Endothelial cell of umbilical vein (primary cell): Measurements from ENCODE around the gene TMPRSS9. TPM values are rescaled to one million over a fixed set of nuclear protein-coding genes. Genes with fewer than 3 reads are reported as not detected.

Source experiments
- BruUV-seq: library from RNA; stranded (reverse); fragments of 400-500 nt; replicated peaks from 2 replicates; lab custom pipeline; 2021; lab: Mats Ljungman, UMichigan
- CTCF ChIA-PET: fragments of 300-600, 350-600 bp; sonication (Branson Sonifier 250); formaldehyde crosslinking; loops from one replicate; lab custom pipeline; 2021; ENCODE audit warnings: antibody characterized with exemption, inconsistent platforms; lab: Charles Lee
- POLR2A ChIA-PET: fragments of 300-600, 350-600 bp; sonication (Branson Sonifier 250); formaldehyde crosslinking; loops from one replicate; lab custom pipeline; 2021; ENCODE audit warnings: antibody characterized with exemption, inconsistent platforms; lab: Charles Lee
- DNase-seq: peaks from one replicate; pipeline ENCODE4 v3.0.0-alpha.2; 2011; ENCODE audit warnings: low read depth, low spot score
- FAIRE-seq: peaks from 2 replicates; lab custom pipeline; 2011; peaks lifted over from hg19 to GRCh38; lab: Jason Lieb, UNC
- H2AFZ ChIP-seq: 2 replicates; pipeline ENCODE4 v1.6.0; 2012; ENCODE audit warnings: low read depth, low read length, control low read depth, inconsistent platforms
- H3K27ac ChIP-seq: 2 replicates; pipeline ENCODE4 v1.5.1; 2011; ENCODE audit warnings: low read depth, mild to moderate bottlenecking, control low read depth, low read length, moderate library complexity; ENCODE audit not compliant: insufficient read depth
- H3K27me3 ChIP-seq, 2 experiments: 2 replicates each; pipeline versions ENCODE4 v1.6.0 to v1.6.1; 2011; ENCODE audit warnings: low read length in 2 of 2, mixed read lengths in 1 of 2; ENCODE audit not compliant: control insufficient read depth in 2 of 2, insufficient read depth in 2 of 2
- H3K36me3 ChIP-seq, 2 experiments: 2 replicates in 1 of 2; 3 replicates in 1 of 2; pipeline ENCODE4 v1.5.1; 2011; ENCODE audit warnings: low read length in 2 of 2, mild to moderate bottlenecking in 1 of 2, moderate library complexity in 1 of 2; ENCODE audit not compliant: control insufficient read depth in 2 of 2, insufficient read depth in 2 of 2; ENCODE audit errors: extremely low read depth in 1 of 2
- H3K4me1 ChIP-seq: 3 replicates; pipeline ENCODE4 v1.5.1; 2011; ENCODE audit warnings: mild to moderate bottlenecking, low read length; ENCODE audit not compliant: control insufficient read depth, insufficient read depth; ENCODE audit errors: extremely low read depth
- H3K4me2 ChIP-seq: 2 replicates; pipeline ENCODE4 v1.6.1; 2011; ENCODE audit warnings: low read length, control low read depth, mixed read lengths; ENCODE audit not compliant: insufficient read depth
- H3K4me3 ChIP-seq, 3 experiments: fragments of 200-600 bp in 1 of 3; sonication (generic), shearing (Covaris generic) in 1 of 3; replicated peaks in 1 of 3; 2 replicates each; pipeline ENCODE4 v1.5.1; 2011 to 2016; ENCODE audit warnings: control low read depth in 3 of 3, low read length in 3 of 3, mild to moderate bottlenecking in 2 of 3, inconsistent platforms in 1 of 3, low read depth in 1 of 3, moderate library complexity in 1 of 3; ENCODE audit not compliant: insufficient read depth in 1 of 3
- H3K79me2 ChIP-seq: 2 replicates; pipeline ENCODE4 v1.6.0; 2012; ENCODE audit warnings: low read length, inconsistent platforms; ENCODE audit not compliant: control insufficient read depth, insufficient read depth
- H3K9ac ChIP-seq: replicated peaks from 2 replicates; pipeline ENCODE3; 2011; ENCODE audit warnings: low read length, control low read depth; ENCODE audit not compliant: insufficient read depth; ENCODE audit errors: extremely low read depth
- H3K9me1 ChIP-seq: replicated peaks from 3 replicates; pipeline ENCODE4 v1.6.0; 2011; ENCODE audit warnings: mild to moderate bottlenecking, low read length; ENCODE audit not compliant: control insufficient read depth, insufficient read depth; ENCODE audit errors: extremely low read depth
- H3K9me3 ChIP-seq: replicated peaks from 2 replicates; pipeline ENCODE4 v1.5.1; 2012; ENCODE audit warnings: low read length, inconsistent platforms; ENCODE audit not compliant: control insufficient read depth, insufficient read depth
- H4K20me1 ChIP-seq: replicated peaks from 2 replicates; pipeline ENCODE3; 2011; ENCODE audit warnings: mild to moderate bottlenecking, low read length; ENCODE audit not compliant: control insufficient read depth, insufficient read depth; ENCODE audit errors: extremely low read depth
- EZH2 ChIP-seq: IDR thresholded peaks from 2 replicates; pipeline ENCODE4 v1.6.1; 2012; ENCODE audit warnings: borderline replicate concordance, low read depth, mild to moderate bottlenecking, moderate library complexity, low read length, inconsistent platforms; ENCODE audit not compliant: severe bottlenecking
- MAX ChIP-seq: IDR thresholded peaks from 2 replicates; pipeline ENCODE4 v1.6.1; 2011; ENCODE audit not compliant: insufficient read depth, insufficient read length
- MYC ChIP-seq: IDR thresholded peaks from one replicate; pipeline ENCODE4 v1.6.1; 2011; ENCODE audit warnings: mild to moderate bottlenecking, low read depth, low read length
- POLR2A ChIP-seq: IDR thresholded peaks from 2 replicates; pipeline ENCODE4 v1.6.1; 2012; ENCODE audit warnings: low read depth, mild to moderate bottlenecking, control low read depth, low read length
- POLR2AphosphoS5 ChIP-seq: IDR thresholded peaks from 2 replicates; pipeline ENCODE4 v1.6.1; 2012; ENCODE audit warnings: low read depth, mild to moderate bottlenecking, control low read depth, low read length, moderate library complexity; ENCODE audit not compliant: insufficient read depth
- dilution Hi-C: fragments of 300-500 bp; cut with MboI; formaldehyde crosslinking; loops from one replicate; pipeline ENCODE4 v1.15.0; 2019; ENCODE audit warnings: low sequenced_read_pairs; ENCODE audit not compliant: extremely low pct_ligation_motif_present
- intact Hi-C: fragments of 100-400 bp; cut with micrococcal nuclease; formaldehyde crosslinking; loops from one replicate; pipeline ENCODE4 v1.10.0; 2022
- polyA plus RNA-seq, 4 experiments: library from polyadenylated mRNA; depleted of rRNA in 3 of 4; stranded (reverse) in 3 of 4; unstranded in 1 of 4; fragments of >200 nt; gene quantifications; 2 replicates each; pipeline versions ENCODE4 v1.2.1 to v1.2.3, GENCODE V29; 2011 to 2012; ENCODE audit warnings: missing spikeins in 1 of 4
- total RNA-seq: library from RNA; stranded (reverse); gene quantifications from 2 replicates; pipeline ENCODE4 v1.2.3, GENCODE V29; 2021

The TMPRSS9 gene
- total and polyA plus RNA-seq, 2 donors (not counting 3 experiments of a cell fraction or from before 2014, with no cell fraction given), result not detected

DNA sequence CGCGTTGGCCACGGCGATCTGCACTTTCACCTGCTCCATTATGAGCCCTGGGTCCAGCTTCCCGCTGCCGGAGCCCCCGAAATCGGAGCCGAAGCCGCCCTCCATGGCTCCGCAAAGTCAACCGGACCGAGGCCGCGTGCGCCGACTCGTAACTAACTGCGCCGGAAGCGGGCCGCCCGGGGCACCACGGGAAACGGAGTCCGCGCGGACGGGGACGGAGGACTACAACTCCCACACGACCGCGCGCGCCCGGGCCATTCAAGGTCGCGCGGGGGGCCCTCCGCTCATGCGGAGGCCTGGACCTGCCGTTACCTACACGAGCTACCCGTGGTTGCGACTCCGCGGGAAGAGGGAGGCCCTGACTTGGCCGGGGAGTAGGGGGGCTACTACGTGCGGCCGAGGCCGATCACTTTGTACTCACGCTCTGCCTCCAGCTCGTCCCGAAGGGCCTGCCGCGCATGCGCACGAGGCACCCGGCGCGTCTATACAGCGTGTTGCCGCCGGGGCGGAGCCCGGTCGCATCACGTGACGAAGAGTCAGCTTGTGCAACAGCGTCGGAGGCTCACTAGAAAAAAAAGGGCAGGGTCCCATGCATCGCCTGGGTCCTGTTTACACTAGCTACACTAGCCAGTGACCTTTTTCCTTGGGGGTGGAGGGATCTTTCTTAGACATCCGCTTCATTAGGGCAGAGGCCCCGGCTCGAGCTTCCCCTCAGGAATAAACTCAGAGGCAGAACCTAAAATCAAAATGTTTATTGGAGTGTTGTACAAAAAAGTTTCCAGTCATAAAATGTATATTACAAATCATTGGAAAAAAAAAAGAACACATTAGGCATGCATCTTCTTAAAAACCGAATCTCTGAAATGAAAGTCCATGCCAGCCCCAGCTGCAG lies 67.6 kb downstream of the TMPRSS9 start, which contains the start of gene TIMM13:
TSS of gene TIMM13 (minus strand) at position 158 of the 892 bp plus-strand sequence. CDS start at position 105, 53 bp downstream.
- FAIRE-seq (peak; percentile 98), DNase-seq (peak; percentile 98)
- H3K4me3 ChIP-seq, result peak within 1 kb of the TSS; percentile 63 to 75 (median 63)
- intact Hi-C loops, result loop anchor here (1.0 to 2.0 kb wide), 2 partner anchors 30 to 191 kb away; partner anchors contain the start of genes PLEKHJ1 and SF3A2
- H3K9ac ChIP-seq, result peak within 1 kb of the TSS; percentile 74
- no peaks in the 10 kb centered on the region for H3K27me3 ChIP-seq
- ChIA-PET POLR2A (interaction anchor here (0.7 to 2.0 kb wide), 2 partner anchors 29 to 48 kb away, joined by 3 to 16 read pairs; partner anchors contain the start of genes GADD45B and LMNB2), CTCF (interaction anchor here (1.0 to 4.4 kb wide), 8 partner anchors 17 to 221 kb away, joined by 3 to 33 read pairs (median 6); no protein-coding TSS in a partner anchor)
- H4K20me1 ChIP-seq, result no peaks in the 10 kb centered on the region
- peak; percentile 77 for TF ChIP-seq POLR2AphosphoS5
- no peak for TF ChIP-seq EZH2
- peak; percentile 53 for TF ChIP-seq MYC
- TF ChIP-seq MAX, result peak; percentile 97
- TF ChIP-seq POLR2A, result peak; percentile 49
- H3K4me1 ChIP-seq, result peaks cover 26% of the 10 kb centered on the region
- H2AFZ ChIP-seq, result peak within 1 kb of the TSS; percentile 61
- dilution Hi-C loops, result no loop called here
- H3K79me2 ChIP-seq, result peaks cover 31% of the 10 kb centered on the region
- H3K4me2 ChIP-seq, result peak within 1 kb of the TSS; percentile 68
- H3K36me3 ChIP-seq, result peaks cover 0 to 18% of the 10 kb centered on the region in 2 experiments
- H3K27ac ChIP-seq, result peak within 1 kb of the TSS; percentile 84
- H3K9me3 ChIP-seq, result no peaks in the 10 kb centered on the region
- no peaks in the 10 kb centered on the region for H3K9me1 ChIP-seq
- BruUV-seq, result no TSS peak
